Measurements from ENCODE around the gene FAM120A. TPM values are rescaled to one million over a fixed set of nuclear protein-coding genes. Genes with fewer than 3 reads are reported as not detected.

FAM120A gene
- total and polyA plus RNA-seq, 9 of the 15 experiments (the other 6 are each of a cell fraction or from before 2014, with no cell fraction given) = 8.7 to 71.0 (median 42.2) TPM

GRCh38 chr9:93450945-93451815 lies at the start of gene FAM120A (continued):
- peak; percentile 51; the same call in 1 of the 2 replicates for TF ChIP-seq ZBTB7A (IDR thresholded peaks at IDR 0.05; ENCODE audit: borderline replicate concordance, control insufficient read depth, low read depth, low read length)
- TF ChIP-seq YY1 (IDR thresholded peaks at IDR 0.05; ENCODE audit: borderline replicate concordance in 1 of 3, control insufficient read depth in 1 of 3, extremely low read depth in 1 of 3, insufficient read depth in 3 of 3, insufficient read length in 1 of 3, insufficient replicate concordance in 2 of 3, low read depth in 1 of 3, low read length in 2 of 3) = peak; percentile 26 to 88 (median 81)
- TF ChIP-seq ZFPM2 (CRISPR knock-in tag; IDR thresholded peaks at IDR 0.05) = 0 out of 2 replicates have a peak, but pooled peaks have one; percentile 62
- 0 out of 2 replicates have a peak, but pooled peaks have one; percentile 46 for TF ChIP-seq FOXO4 (CRISPR knock-in tag; IDR thresholded peaks at IDR 0.05)
- 0 out of 2 replicates have a peak, but pooled peaks have one; percentile 43 for TF ChIP-seq ARID4B (CRISPR knock-in tag; IDR thresholded peaks at IDR 0.05)
- TF ChIP-seq HNRNPUL1 (IDR thresholded peaks at IDR 0.05; ENCODE audit: low read length) = no peak
- TF ChIP-seq SIN3B (IDR thresholded peaks at IDR 0.05; ENCODE audit: low read depth) = peak; percentile 66; the same call in 1 of the 2 replicates
- peak; percentile 85 for TF ChIP-seq VEZF1 (CRISPR knock-in tag; IDR thresholded peaks at IDR 0.05)
- 0 out of 4 replicates have a peak, but pooled peaks of 1 of the 2 experiments have one; percentile 3 for TF ChIP-seq RCOR1 (IDR thresholded peaks at IDR 0.05; ENCODE audit: borderline replicate concordance in 1 of 2, low read depth in 2 of 2, low read length in 2 of 2)
- peak; percentile 4; the same call in 1 of the 2 replicates for TF ChIP-seq JUND (IDR thresholded peaks at IDR 0.05; ENCODE audit: borderline replicate concordance, low read depth, low read length)
- no peak for TF ChIP-seq JUND (tag; IDR thresholded peaks at IDR 0.05; ENCODE audit: borderline replicate concordance, low read depth, low read length)
- TF ChIP-seq PHF20 (IDR thresholded peaks at IDR 0.05; ENCODE audit: partially characterized antibody) = peak; percentile 32
- TF ChIP-seq ZNF696 (CRISPR knock-in tag; conservative IDR thresholded peaks at IDR 0.05) = no peak
- peak; percentile 73 for TF ChIP-seq RBFOX2 (IDR thresholded peaks at IDR 0.05; ENCODE audit: low read depth, low read length)
- peak; percentile 59 to 84 for TF ChIP-seq MAZ (CRISPR knock-in tag; conservative IDR thresholded peaks at IDR 0.05 in 1 of 2, IDR thresholded peaks at IDR 0.05 in 1 of 2)
- TF ChIP-seq ZC3H11A (IDR thresholded peaks at IDR 0.05; ENCODE audit: low read depth, low read length) = no peak
- TF ChIP-seq NFIC (IDR thresholded peaks at IDR 0.05) = 0 out of 2 replicates have a peak, but pooled peaks have one; percentile 17
- no peak for TF ChIP-seq ZNF561 (CRISPR knock-in tag; conservative IDR thresholded peaks at IDR 0.05)
